Measurements from ENCODE around the gene USP10. TPM values are rescaled to one million over a fixed set of nuclear protein-coding genes. Genes with fewer than 3 reads are reported as not detected.

The USP10 gene
- polyA plus RNA-seq, 3 donors: 38.7 to 115 (median 90.9) TPM

DNA sequence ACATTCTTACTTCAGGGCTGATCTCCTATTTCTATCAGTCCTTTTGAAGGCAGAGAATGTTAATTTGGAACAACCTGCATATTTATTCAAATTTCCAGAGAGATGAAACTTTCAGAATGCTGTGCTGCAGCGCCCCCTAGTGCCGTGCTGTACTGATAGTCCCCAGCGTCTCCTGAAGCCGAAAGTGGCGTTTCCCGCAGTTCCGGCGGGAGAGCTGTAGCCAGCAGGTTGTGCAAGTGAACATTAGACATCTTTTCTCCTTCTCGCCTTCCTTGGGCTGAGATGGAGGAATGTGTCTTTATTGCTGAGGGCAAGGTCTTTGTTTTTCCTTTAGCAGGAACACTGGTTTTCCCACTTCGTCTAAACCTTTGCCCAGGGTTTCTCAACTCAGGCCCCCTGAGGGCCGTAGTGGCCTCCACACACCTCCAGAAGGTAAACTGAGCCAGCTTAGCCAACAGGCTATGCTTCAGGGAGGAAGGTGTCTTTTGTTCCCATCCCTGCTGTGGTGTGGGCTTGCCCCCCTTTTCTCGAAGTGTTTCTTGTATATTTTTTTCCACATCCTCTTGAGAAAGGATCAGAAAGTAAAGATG is 26.4 kb downstream of the USP10 start:
- Histone ChIP-seq H3K27ac (ENCODE audit: low read depth in 1 of 2, low read length in 2 of 2) (peak overlapping the region; percentile 75 to 82), H3K9me3 (replicated peaks in 1 of 2; ENCODE audit: control insufficient read depth in 1 of 2, insufficient read depth in 1 of 2, low read length in 2 of 2) (no peaks in the 10 kb centered on the region), H3K27me3 (ENCODE audit: control insufficient read depth in 2 of 2, insufficient read depth in 2 of 2, low read length in 2 of 2) (no peaks in the 10 kb centered on the region), H2AFZ (ENCODE audit: insufficient read depth, low read depth, low read length, poor library complexity, severe bottlenecking) (no peak overlapping the region), H3K4me3 (replicated peaks in 1 of 3; ENCODE audit: low read depth in 2 of 3, low read length in 3 of 3) (peak overlapping the region; percentile 41 to 73 (median 44)), H4K20me1 (ENCODE audit: insufficient read depth, low read length) (peaks cover 46% of the 10 kb centered on the region), H3K4me2 (replicated peaks; ENCODE audit: extremely low read depth, low read length, poor library complexity, severe bottlenecking) (peak overlapping the region; percentile 76), H3K79me2 (ENCODE audit: insufficient read depth, low read length) (peaks cover 90% of the 10 kb centered on the region), H3K36me3 (replicated peaks in 1 of 2; ENCODE audit: control insufficient read depth in 1 of 2, insufficient read depth in 2 of 2, low read length in 2 of 2) (peaks cover 0 to 10% of the 10 kb centered on the region in 2 donors), H3K9ac (ENCODE audit: insufficient read depth, low read length, poor library complexity, severe bottlenecking) (peak overlapping the region; percentile 11), H3K4me1 (ENCODE audit: control insufficient read depth in 1 of 2, insufficient read depth in 2 of 2, low read length in 2 of 2) (peaks cover 50 to 74% of the 10 kb centered on the region in 2 donors)
- TF ChIP-seq, protein P1, sequence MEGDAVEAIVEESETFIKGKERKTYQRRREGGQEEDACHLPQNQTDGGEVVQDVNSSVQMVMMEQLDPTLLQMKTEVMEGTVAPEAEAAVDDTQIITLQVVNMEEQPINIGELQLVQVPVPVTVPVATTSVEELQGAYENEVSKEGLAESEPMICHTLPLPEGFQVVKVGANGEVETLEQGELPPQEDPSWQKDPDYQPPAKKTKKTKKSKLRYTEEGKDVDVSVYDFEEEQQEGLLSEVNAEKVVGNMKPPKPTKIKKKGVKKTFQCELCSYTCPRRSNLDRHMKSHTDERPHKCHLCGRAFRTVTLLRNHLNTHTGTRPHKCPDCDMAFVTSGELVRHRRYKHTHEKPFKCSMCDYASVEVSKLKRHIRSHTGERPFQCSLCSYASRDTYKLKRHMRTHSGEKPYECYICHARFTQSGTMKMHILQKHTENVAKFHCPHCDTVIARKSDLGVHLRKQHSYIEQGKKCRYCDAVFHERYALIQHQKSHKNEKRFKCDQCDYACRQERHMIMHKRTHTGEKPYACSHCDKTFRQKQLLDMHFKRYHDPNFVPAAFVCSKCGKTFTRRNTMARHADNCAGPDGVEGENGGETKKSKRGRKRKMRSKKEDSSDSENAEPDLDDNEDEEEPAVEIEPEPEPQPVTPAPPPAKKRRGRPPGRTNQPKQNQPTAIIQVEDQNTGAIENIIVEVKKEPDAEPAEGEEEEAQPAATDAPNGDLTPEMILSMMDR (IDR thresholded peaks at IDR 0.05): peak; percentile 97
- 0% methylated on average over 1 of the region's 12 CpGs for WGBS (ENCODE audit: insufficient coverage)
- peaks cover 77% of the 10 kb centered on the region for H3K4me1 Mint-ChIP-seq
- peak; percentile 82 to 90 (median 89) for DNase-seq
- intact Hi-C loops (cut with micrococcal nuclease): loop anchor here (1.0 to 10.0 kb wide), 5 partner anchors 39 to 451 kb away; partner anchors contain the start of gene COTL1 (in 1 of the 2)
- H3K27me3 Mint-ChIP-seq (ENCODE audit: low read depth in 3 of 3): peaks cover 0 to 2% (median 0%) of the 10 kb centered on the region in 3 donors
- peak overlapping the region; percentile 74 to 85 for H3K4me3 Mint-ChIP-seq
- H3K36me3 Mint-ChIP-seq: peaks cover 6 to 18% of the 10 kb centered on the region in 2 donors
- H3K27ac Mint-ChIP-seq: peak overlapping the region; percentile 83 to 93 (median 91)
- H3K9me3 Mint-ChIP-seq: no peaks in the 10 kb centered on the region

DNA sequence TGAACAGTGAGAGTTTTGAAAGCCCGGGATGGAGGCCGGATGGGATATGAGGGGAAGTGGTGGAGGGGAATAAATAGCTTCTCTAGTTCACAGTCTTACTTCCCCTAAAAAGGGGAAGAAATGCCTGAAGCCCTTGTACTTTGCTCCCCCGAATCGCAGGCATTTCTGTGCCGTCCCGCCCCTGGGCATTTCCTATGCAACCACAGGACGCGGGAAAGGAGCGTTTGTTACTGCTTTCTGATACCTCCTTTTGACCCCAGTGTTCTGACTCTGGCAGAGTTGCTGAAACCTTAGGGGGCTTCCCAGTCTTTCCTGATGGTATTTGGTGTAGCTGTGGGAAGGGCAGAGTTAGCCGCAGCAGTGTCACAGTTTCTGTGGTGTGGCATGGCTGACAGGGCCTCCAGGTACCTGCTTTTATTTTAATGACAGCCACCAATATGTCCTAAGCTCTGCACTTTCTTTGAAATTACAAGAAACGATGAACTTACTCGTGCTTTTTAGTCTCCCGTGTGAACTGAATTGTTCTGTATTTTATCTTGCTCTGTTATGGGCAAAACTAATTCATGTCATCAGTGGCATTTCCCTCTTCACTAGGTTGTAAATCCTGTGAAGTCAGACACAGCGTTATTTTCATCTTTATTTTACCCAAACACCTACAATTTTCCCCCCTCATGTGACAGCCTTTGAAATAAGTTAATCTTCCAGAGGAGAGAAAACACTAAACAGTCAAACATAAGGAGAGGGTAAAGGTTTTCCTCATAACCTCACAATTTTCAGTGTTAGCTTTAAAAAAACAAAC is 27.1 kb downstream of the USP10 start:
- no peaks in the 10 kb centered on the region for H3K9me3 Mint-ChIP-seq
- Histone ChIP-seq H3K4me3 (replicated peaks in 1 of 3; ENCODE audit: low read depth in 2 of 3, low read length in 3 of 3) (peak overlapping the region; percentile 41 to 73 (median 44)), H3K27ac (ENCODE audit: low read depth in 1 of 2, low read length in 2 of 2) (peak overlapping the region; percentile 75 to 82)

More for the DNA sequence above, 27.1 kb downstream of the USP10 start:
- H3K4me1 ChIP-seq (ENCODE audit: control insufficient read depth in 1 of 2, insufficient read depth in 2 of 2, low read length in 2 of 2): peaks cover 53 to 81% of the 10 kb centered on the region in 2 donors
- H3K36me3 ChIP-seq (replicated peaks in 1 of 2; ENCODE audit: control insufficient read depth in 1 of 2, insufficient read depth in 2 of 2, low read length in 2 of 2): peaks cover 0 to 7% of the 10 kb centered on the region in 2 donors
- peaks cover 81% of the 10 kb centered on the region for H3K4me1 Mint-ChIP-seq
- H3K27ac Mint-ChIP-seq: peak overlapping the region; percentile 83 to 93 (median 91)
- TF ChIP-seq, protein P1 (IDR thresholded peaks at IDR 0.05): no peak
- peak; percentile 60 to 84 (median 83) for DNase-seq
- peaks cover 45% of the 10 kb centered on the region for H4K20me1 ChIP-seq (ENCODE audit: insufficient read depth, low read length)
- H3K27me3 ChIP-seq (ENCODE audit: control insufficient read depth in 2 of 2, insufficient read depth in 2 of 2, low read length in 2 of 2): no peaks in the 10 kb centered on the region
- H3K9ac ChIP-seq (ENCODE audit: insufficient read depth, low read length, poor library complexity, severe bottlenecking): peak overlapping the region; percentile 11
- intact Hi-C loops (cut with micrococcal nuclease): loop anchor here (1.0 to 10.0 kb wide), 5 partner anchors 40 to 452 kb away; partner anchors contain the start of gene COTL1 (in 1 of the 2)
- H3K4me2 ChIP-seq (replicated peaks; ENCODE audit: extremely low read depth, low read length, poor library complexity, severe bottlenecking): peak overlapping the region; percentile 76
- H3K4me3 Mint-ChIP-seq: peak overlapping the region; percentile 74 to 85
- H3K79me2 ChIP-seq (ENCODE audit: insufficient read depth, low read length): peaks cover 90% of the 10 kb centered on the region
- H3K36me3 Mint-ChIP-seq: peaks cover 3 to 12% of the 10 kb centered on the region in 2 donors
- H2AFZ ChIP-seq (ENCODE audit: insufficient read depth, low read depth, low read length, poor library complexity, severe bottlenecking): peak overlapping the region; percentile 33
- WGBS (ENCODE audit: insufficient coverage): 0% methylated on average over 7 of the region's 14 CpGs
- no peaks in the 10 kb centered on the region for H3K9me3 ChIP-seq (replicated peaks in 1 of 2; ENCODE audit: control insufficient read depth in 1 of 2, insufficient read depth in 1 of 2, low read length in 2 of 2)
- H3K27me3 Mint-ChIP-seq (ENCODE audit: low read depth in 3 of 3): peaks cover 0 to 2% (median 0%) of the 10 kb centered on the region in 3 donors
